Gastrocnemius medialis (tissue), 4 donors: ENCODE measurements around the gene IFT81. TPM values are rescaled to one million over a fixed set of nuclear protein-coding genes. Genes with fewer than 3 reads are reported as not detected.

Source experiments
- ATAC-seq, 2 donors: fragments of 150-250 bp; one replicate each; pipeline ENCODE4 v1.9.1; 2016
- DNase-seq, 2 donors: peaks; one replicate each; pipeline ENCODE4 v3.0.0-alpha.2; 2019
- H3K27ac ChIP-seq, 4 donors: fragments of 200-600 bp; sonication (generic); 1 replicate in 1 of 4; 2 replicates in 3 of 4; pipeline ENCODE4 v1.5.1; 2016 to 2018; ENCODE audit warnings: mild to moderate bottlenecking in 2 of 4, moderate library complexity in 1 of 4
- H3K27me3 ChIP-seq, 3 donors: fragments of 200-600 bp; sonication (generic) in 2 of 3; 1 replicate in 1 of 3; 2 replicates in 2 of 3; pipeline versions ENCODE4 v1.5.1 to v1.6.0; 2016 to 2019; ENCODE audit warnings: mild to moderate bottlenecking in 1 of 3, moderate library complexity in 1 of 3
- H3K36me3 ChIP-seq, 2 donors: fragments of 200-600 bp; sonication (generic) in 1 of 2; one replicate each; pipeline ENCODE4 v1.5.1; 2017 to 2018
- H3K4me1 ChIP-seq, 2 donors: fragments of 200-600 bp; sonication (generic) in 1 of 2; one replicate each; pipeline ENCODE4 v1.5.1; 2016 to 2017; ENCODE audit warnings: mild to moderate bottlenecking in 2 of 2
- H3K4me3 ChIP-seq, 4 donors: fragments of 200-600 bp; sonication (generic) in 3 of 4; 1 replicate in 1 of 4; 2 replicates in 3 of 4; pipeline ENCODE4 v1.5.1; 2016 to 2019; ENCODE audit warnings: mild to moderate bottlenecking in 2 of 4
- H3K9me3 ChIP-seq, 3 donors: fragments of 200-600 bp; sonication (generic) in 2 of 3; 1 replicate in 1 of 3; 2 replicates in 2 of 3; pipeline ENCODE4 v1.5.1; 2016 to 2019
- POLR2A ChIP-seq, 2 donors: fragments of 450-650 bp; IDR thresholded peaks; one replicate each; pipeline ENCODE4 v1.6.1; 2017; ENCODE audit warnings: antibody characterized with exemption in 2 of 2, mild to moderate bottlenecking in 2 of 2, moderate library complexity in 2 of 2
- in situ Hi-C, 4 donors: fragments of 200-750 bp; cut with MboI; loops; one replicate each; pipeline versions ENCODE4 v1.15.0 to v1.8.0; 2017; ENCODE audit warnings: low sequenced_read_pairs in 4 of 4
- intact Hi-C: fragments of 100-400 bp; cut with DNase I; formaldehyde crosslinking; loops from one replicate; pipeline ENCODE4 v1.15.1; 2023; ENCODE audit warnings: low total_unique reads
- total RNA-seq, 4 donors: library from RNA; depleted of rRNA; stranded (reverse); fragments of >200 nt; gene quantifications; one replicate each; pipeline versions ENCODE4 v1.1.0 to v1.2.3, GENCODE V29; 2016
- TF ChIP-seq, protein P1 (sequence below), 5 experiments: fragments of 450-650 bp in 3 of 5; fragments of 200-600 bp in 2 of 5; sonication (generic) in 2 of 5; IDR thresholded peaks in 4 of 5; conservative IDR thresholded peaks in 1 of 5; 1 replicate in 4 of 5; 2 replicates in 1 of 5; pipeline ENCODE4 v1.5.1; 2016 to 2019; ENCODE audit warnings: antibody characterized with exemption in 5 of 5, mild to moderate bottlenecking in 3 of 5, moderate library complexity in 3 of 5

Gene IFT81
- total RNA-seq, 4 donors from 2014 or later, result 3.3 to 4.5 (median 3.7) TPM

DNA sequence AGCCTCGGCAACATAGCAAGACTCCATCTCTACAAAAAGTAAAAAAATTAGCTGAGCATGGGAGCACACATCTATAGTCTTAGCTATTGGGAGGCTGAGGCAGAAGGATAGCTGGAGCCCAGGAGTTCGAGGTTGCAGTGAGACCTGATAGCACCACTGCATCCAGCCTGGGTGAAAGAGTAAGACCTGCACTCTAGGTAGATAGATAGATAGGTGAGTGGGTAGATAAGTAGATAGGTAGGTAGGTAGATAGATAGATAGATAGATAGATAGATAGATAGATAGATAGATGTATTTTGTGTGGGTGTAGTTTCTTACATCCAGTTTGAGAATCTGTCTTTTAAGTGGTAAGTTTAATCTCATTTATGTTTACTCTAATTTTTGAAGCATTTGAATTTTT, 72.8 kb downstream of the IFT81 start:
- DNase-seq (no peak), ATAC-seq (no peak)
- in situ Hi-C loops, result no loop called here
- no peaks in the 10 kb centered on the region for H3K4me1 ChIP-seq
- H3K27me3 ChIP-seq, result no peaks in the 10 kb centered on the region
- no peaks in the 10 kb centered on the region for H3K9me3 ChIP-seq
- no peak overlapping the region for H3K27ac ChIP-seq
- H3K4me3 ChIP-seq, result no peak overlapping the region
- intact Hi-C loops, result no loop called here
- peaks cover 0 to 5% of the 10 kb centered on the region in 2 donors for H3K36me3 ChIP-seq
- TF ChIP-seq, protein P1, sequence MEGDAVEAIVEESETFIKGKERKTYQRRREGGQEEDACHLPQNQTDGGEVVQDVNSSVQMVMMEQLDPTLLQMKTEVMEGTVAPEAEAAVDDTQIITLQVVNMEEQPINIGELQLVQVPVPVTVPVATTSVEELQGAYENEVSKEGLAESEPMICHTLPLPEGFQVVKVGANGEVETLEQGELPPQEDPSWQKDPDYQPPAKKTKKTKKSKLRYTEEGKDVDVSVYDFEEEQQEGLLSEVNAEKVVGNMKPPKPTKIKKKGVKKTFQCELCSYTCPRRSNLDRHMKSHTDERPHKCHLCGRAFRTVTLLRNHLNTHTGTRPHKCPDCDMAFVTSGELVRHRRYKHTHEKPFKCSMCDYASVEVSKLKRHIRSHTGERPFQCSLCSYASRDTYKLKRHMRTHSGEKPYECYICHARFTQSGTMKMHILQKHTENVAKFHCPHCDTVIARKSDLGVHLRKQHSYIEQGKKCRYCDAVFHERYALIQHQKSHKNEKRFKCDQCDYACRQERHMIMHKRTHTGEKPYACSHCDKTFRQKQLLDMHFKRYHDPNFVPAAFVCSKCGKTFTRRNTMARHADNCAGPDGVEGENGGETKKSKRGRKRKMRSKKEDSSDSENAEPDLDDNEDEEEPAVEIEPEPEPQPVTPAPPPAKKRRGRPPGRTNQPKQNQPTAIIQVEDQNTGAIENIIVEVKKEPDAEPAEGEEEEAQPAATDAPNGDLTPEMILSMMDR (IDR thresholded peaks at IDR 0.05 in 4 of 5, conservative IDR thresholded peaks at IDR 0.05 in 1 of 5), result no peak
- no peak for TF ChIP-seq POLR2A (IDR thresholded peaks at IDR 0.05)

DNA sequence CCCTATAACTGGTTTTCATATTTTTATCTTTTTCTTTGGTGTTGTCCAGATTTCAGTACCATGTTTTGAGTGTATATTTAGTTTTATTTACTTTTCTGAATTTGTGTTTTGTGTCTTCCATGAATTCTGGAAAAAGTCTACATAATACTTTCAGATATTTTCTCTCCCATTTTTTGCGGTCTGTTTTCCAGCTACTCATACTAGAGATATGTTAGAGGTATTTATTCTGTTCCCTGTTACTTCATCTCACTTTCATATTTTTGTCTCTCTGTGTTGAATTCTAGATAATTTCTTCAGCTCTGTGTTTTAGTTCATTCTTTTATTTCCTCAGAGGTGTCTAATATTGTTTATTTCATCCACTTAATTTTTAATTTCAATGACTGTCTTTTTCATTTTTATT, 74.2 kb downstream of the IFT81 start:
- intact Hi-C loops, result no loop called here
- TF ChIP-seq POLR2A (IDR thresholded peaks at IDR 0.05), result no peak
- TF ChIP-seq, protein P1 (IDR thresholded peaks at IDR 0.05 in 4 of 5, conservative IDR thresholded peaks at IDR 0.05 in 1 of 5), result no peak

DNA sequence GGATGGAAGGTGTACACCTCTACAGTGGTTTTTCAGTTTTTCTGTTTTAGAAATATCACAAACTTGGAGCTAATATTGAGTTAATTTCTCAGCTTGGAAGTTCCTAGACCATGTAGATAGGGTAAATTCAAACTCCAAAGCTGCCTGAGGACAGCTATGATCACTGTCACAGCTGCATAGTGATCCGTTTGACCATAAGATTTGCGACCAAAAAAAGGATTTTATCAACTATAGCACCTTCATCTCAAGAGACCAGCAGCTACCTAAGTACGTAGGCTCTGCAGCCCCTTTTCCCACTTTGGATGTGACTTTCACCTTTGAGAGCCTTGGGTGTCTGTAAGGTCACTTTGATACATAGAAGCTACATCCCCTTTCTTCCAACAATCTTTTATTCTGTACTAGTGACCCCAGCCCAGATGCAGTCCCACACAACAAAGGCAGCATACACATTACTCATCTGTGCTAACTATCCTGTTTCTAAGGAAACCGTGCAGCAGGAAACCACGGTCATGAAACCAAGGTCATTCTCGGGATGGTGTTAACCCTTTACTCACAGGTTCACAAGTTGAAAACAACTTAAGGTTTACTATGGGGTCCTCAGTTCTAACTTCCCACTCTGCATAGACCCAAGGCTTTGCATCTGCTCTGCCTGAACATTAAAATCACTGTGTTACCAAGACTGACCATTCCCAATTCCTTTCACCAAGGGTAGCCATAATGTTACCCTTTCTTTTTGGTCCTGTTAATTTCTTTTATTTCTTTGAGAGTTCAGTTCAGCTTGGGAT, 75.4 kb downstream of the IFT81 start:
- intact Hi-C loops, result no loop called here

More for the DNA sequence above, 74.2 kb downstream of the IFT81 start:
- peaks cover 0 to 7% of the 10 kb centered on the region in 2 donors for H3K4me1 ChIP-seq
- H3K27me3 ChIP-seq, result no peaks in the 10 kb centered on the region
- H3K9me3 ChIP-seq, result no peaks in the 10 kb centered on the region
- ATAC-seq, result no peak
- in situ Hi-C loops, result no loop called here
- H3K36me3 ChIP-seq, result no peaks in the 10 kb centered on the region
- no peak overlapping the region for H3K27ac ChIP-seq
- H3K4me3 ChIP-seq, result no peak overlapping the region
- no peak for DNase-seq

DNA sequence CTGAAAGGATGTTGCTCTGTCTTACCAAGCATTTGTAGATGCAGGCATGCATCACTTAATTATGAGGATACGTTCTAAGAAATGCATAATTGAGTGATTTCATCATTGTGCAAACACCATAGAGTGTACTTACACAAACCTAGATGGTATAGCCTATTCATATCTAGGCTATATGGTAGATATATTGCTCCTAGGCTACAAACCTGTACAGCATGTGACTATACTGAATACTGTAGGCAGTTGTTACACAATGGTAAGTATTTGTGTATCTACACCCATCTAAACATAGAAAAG, 75.9 kb downstream of the IFT81 start:
- intact Hi-C loops (no loop called here), in situ Hi-C loops (no loop called here)
- Histone ChIP-seq H3K36me3 (no peaks in the 10 kb centered on the region), H3K4me3 (no peak overlapping the region), H3K27me3 (no peaks in the 10 kb centered on the region), H3K9me3 (no peaks in the 10 kb centered on the region), H3K27ac (no peak overlapping the region), H3K4me1 (peaks cover 0 to 10% of the 10 kb centered on the region in 2 donors)
- no peak for DNase-seq
- no peak for ATAC-seq
- no peak for TF ChIP-seq POLR2A (IDR thresholded peaks at IDR 0.05)
- TF ChIP-seq, protein P1 (IDR thresholded peaks at IDR 0.05 in 4 of 5, conservative IDR thresholded peaks at IDR 0.05 in 1 of 5), result no peak

More for the DNA sequence above, 75.4 kb downstream of the IFT81 start:
- H3K4me1 ChIP-seq, result peaks cover 0 to 10% of the 10 kb centered on the region in 2 donors
- ATAC-seq (no peak), DNase-seq (no peak)
- no peaks in the 10 kb centered on the region for H3K9me3 ChIP-seq
- in situ Hi-C loops, result no loop called here
- no peak overlapping the region for H3K4me3 ChIP-seq
- no peaks in the 10 kb centered on the region for H3K27me3 ChIP-seq
- H3K36me3 ChIP-seq, result no peaks in the 10 kb centered on the region
- no peak for TF ChIP-seq POLR2A (IDR thresholded peaks at IDR 0.05)
- TF ChIP-seq, protein P1 (IDR thresholded peaks at IDR 0.05 in 4 of 5, conservative IDR thresholded peaks at IDR 0.05 in 1 of 5), result no peak
- H3K27ac ChIP-seq, result no peak overlapping the region

DNA sequence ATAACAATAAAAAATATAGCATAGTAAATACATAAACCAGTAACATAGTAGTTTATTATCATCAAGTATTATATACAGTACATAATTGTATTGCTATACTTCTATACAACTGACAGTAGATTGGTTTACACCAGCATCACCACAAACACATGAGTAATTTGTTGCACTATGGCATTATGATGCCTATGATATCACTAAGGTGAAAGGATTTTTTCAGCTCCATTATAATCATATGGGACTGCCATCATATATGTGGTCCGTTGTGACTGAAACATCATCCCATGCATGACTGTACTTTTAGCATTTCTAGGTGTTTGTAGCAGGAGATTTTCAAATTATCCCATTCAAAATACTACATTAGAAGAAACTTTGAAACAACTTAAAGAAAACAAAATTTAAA, 77.8 kb downstream of the IFT81 start:
- peaks cover 0 to 10% of the 10 kb centered on the region in 2 donors for H3K4me1 ChIP-seq
- intact Hi-C loops (no loop called here), in situ Hi-C loops (no loop called here)
- no peak overlapping the region for H3K4me3 ChIP-seq
- no peaks in the 10 kb centered on the region for H3K27me3 ChIP-seq
- H3K27ac ChIP-seq, result no peak overlapping the region
- no peak for ATAC-seq
- no peak for DNase-seq
- H3K36me3 ChIP-seq, result no peaks in the 10 kb centered on the region
- TF ChIP-seq, protein P1 (IDR thresholded peaks at IDR 0.05 in 4 of 5, conservative IDR thresholded peaks at IDR 0.05 in 1 of 5), result no peak
- no peak for TF ChIP-seq POLR2A (IDR thresholded peaks at IDR 0.05)
- no peaks in the 10 kb centered on the region for H3K9me3 ChIP-seq
